GM12801 (cell line): ENCODE results near the gene AK9.

ENCODE experiments used
- TF ChIP-seq, protein P1 (sequence below): IDR thresholded peaks from one replicate; pipeline ENCODE4 v1.5.1; 2011; ENCODE audit warnings: control low read depth; ENCODE audit not compliant: insufficient read length; ENCODE audit errors: extremely low read depth

Gene AK9

DNA sequence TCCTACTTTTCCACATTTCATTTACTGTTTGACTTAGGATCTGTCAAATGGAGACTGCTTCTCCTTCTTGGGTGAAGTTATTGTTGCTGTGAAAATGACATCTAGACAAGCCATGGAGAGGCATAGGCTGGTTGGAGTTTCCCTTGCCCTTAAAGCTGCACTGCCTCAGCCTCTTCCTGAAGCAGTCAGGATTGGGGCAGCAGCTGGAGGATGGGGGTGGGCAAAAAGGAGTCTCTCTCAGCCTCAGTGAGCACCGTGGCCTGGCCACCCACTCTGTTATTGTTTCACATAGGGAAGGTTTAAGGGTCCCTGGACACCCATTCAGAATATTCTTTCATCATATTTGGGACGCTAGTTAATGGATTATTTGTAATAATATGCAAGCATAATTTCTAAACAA, 200.3 kb downstream of the AK9 start:
- TF ChIP-seq, protein P1, sequence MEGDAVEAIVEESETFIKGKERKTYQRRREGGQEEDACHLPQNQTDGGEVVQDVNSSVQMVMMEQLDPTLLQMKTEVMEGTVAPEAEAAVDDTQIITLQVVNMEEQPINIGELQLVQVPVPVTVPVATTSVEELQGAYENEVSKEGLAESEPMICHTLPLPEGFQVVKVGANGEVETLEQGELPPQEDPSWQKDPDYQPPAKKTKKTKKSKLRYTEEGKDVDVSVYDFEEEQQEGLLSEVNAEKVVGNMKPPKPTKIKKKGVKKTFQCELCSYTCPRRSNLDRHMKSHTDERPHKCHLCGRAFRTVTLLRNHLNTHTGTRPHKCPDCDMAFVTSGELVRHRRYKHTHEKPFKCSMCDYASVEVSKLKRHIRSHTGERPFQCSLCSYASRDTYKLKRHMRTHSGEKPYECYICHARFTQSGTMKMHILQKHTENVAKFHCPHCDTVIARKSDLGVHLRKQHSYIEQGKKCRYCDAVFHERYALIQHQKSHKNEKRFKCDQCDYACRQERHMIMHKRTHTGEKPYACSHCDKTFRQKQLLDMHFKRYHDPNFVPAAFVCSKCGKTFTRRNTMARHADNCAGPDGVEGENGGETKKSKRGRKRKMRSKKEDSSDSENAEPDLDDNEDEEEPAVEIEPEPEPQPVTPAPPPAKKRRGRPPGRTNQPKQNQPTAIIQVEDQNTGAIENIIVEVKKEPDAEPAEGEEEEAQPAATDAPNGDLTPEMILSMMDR = no peak

DNA sequence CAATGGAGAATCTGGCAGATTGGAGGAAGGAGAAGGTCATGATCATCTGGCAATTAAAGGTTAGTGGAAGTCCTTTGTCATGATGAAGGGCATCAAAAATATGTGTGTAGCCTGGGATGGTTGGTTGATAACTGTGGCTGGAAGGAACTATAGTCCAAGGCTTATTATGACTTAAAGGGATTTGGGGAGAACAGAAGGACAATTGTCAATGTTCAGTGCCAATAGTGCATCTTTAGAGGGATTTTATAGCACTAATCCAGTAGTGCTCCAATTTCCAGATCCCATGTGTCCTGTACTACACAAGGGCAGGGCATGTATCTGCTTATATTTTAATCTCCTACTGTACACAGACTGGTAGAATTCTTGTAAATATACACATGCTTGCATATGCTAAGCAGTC, 203.0 kb downstream of the AK9 start:
- TF ChIP-seq, protein P1 = no peak

DNA sequence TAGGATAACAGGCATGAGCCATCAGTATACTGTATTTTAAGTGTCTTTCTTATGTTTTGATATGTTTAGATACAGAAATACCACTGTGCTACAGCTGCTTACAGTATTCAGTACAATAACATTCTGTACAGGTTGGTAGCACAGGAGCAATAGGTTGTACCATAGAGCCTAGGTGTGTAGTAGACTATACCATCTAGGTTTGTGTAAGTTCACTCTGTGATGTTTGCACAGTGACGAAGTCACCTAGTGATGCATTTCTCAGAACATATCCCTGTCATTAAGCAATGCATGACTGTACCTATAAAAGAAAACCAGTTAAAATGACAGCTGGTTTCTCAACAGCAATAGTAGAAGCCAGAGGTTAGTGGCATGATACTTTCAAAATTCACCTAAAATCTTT, 204.9 kb downstream of the AK9 start:
- TF ChIP-seq, protein P1 = no peak

DNA sequence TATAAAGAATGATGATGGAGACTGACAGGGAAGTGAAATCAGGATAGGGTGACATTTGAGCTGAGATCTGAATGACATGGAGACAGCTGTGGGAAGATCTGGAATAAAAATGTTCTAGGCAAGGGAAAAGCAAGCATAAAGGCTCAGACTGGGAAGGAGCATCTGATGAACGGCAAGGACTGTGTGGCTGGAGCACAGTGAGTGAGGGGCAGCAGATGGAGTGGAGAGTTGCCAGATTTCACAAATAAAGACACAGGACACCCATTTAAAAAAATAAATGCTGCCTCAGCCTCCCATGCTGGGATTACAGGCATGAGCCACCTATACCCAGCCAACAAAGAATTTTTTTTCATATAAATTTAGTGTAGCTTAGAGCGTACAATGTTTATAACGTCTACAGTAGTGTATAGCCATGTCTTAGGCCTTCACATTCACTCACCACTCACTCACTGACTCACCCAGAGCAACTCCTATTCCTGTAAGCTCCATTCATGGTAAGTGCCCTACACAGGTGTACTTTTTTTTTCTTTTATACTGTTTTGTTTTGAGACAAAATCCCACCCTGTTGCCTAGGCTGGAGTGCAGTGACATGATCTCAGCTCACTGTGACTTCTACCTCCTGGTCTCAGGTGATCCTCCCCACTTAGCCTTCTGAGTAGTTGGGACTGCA, 205.6 kb downstream of the AK9 start:
- TF ChIP-seq, protein P1 = no peak

DNA sequence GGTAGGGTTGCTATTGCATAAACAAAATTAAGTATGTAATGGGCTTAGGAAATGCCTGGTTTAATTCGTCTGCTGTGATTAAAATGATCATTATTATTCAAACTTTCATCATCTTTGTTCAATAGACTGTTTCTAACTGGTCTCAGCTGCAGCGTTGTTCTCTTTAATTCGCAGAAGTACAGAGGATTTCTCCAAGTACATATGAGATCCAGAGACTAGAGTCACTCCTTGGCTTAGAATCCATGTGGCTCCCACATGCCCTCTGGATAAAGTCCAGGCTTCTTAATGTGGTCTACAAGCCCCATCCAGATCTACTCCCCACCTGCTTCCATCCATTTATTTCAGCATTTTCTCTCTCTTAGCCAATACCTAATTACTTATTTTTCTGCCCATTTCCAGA, 206.9 kb downstream of the AK9 start:
- TF ChIP-seq, protein P1 = no peak

DNA sequence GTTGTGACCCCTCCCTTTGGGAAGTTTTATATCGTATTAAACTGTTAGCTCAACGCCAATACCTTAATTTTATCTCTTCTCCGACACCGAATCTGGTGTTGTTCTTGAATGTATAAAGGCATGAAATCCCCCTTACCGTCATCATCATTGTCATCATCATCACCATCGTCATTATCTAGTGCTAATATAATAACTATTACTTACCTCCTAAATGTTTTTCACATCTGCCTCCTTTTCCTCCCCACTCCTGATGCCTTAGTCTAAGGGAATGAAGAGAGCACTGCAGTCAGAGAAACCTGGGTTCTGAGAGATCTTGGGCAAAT, 207.3 kb downstream of the AK9 start:
- TF ChIP-seq, protein P1 = no peak

DNA sequence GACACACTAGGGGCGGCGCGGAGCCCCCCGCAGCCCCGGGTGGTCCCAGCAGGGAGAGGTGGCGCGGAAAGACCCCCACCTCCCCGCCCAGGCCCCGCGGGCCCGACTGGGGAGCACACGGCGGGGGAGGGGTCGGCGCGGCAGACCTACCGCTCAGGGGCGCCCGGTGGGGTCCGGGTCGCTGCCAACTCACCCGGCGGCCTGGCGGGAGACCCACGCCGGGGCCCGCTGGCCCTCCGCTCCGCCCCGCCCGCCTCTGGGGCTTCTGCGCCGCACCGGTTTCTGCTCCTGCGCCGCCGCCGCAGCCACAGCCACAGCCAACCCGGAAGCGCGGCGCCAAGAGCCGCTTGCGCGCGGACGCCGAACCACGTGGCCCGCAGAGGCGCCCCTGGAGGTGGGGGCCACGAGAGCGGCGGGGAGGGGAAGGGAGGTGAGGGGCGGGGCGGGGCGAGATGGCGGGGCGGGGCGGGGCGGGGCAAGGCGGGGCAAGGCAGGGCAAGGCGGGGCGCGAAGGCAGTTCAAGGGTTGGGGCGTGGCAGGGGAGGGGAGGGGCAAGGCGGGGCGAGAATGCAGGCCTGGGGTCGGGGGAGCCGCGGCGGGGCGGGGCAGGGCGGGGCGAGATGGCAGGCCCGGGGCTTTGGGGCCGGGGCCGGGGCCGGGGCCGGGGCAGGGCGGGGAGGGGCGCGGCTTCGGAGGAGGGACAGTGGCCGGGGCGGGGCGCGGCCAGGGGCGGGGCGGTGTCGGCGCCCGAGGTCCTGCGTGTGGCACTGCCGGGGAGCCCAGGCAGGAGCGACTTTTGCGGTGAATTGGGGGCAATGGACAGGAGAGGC, 207.9 kb downstream of the AK9 start, which contains the start of gene ZBTB24:
ZBTB24 (minus strand) TSS at position 315 of the 830 bp plus-strand sequence. CDS start 1,193 bp downstream, outside the sequence.
- TF ChIP-seq, protein P1 = no peak
